Endothelial cell (in vitro differentiated cells): ENCODE results near the gene KRT6C. TPM values are rescaled to one million over a fixed set of nuclear protein-coding genes. Genes with fewer than 3 reads are reported as not detected.
"Not testable (repeated sequence)": the region's sequence is repeated elsewhere in the genome, so short reads cannot be mapped to it uniquely, and the experiment has no call there.

Experiments used
- DNase-seq: peaks from one replicate; pipeline ENCODE4 v3.0.0; 2021; ENCODE audit warnings: low spot score
- H3K27ac Mint-ChIP-seq: one replicate; pipeline ENCODE4 v1.8.0; 2021; ENCODE audit warnings: mixed read lengths, inconsistent platforms; ENCODE audit not compliant: unreplicated experiment
- H3K27me3 Mint-ChIP-seq: one replicate; pipeline ENCODE4 v1.8.0; 2021; ENCODE audit warnings: mild to moderate bottlenecking, moderate library complexity, mixed read lengths, inconsistent platforms; ENCODE audit not compliant: unreplicated experiment
- H3K36me3 Mint-ChIP-seq: one replicate; pipeline ENCODE4 v1.8.0; 2021; ENCODE audit warnings: mild to moderate bottlenecking, low read depth, mixed read lengths, inconsistent platforms; ENCODE audit not compliant: unreplicated experiment
- H3K4me1 Mint-ChIP-seq: one replicate; pipeline ENCODE4 v1.8.0; 2021; ENCODE audit warnings: mild to moderate bottlenecking, mixed read lengths, inconsistent platforms; ENCODE audit not compliant: unreplicated experiment
- H3K4me3 Mint-ChIP-seq: one replicate; pipeline ENCODE4 v1.8.0; 2021; ENCODE audit warnings: mild to moderate bottlenecking, mixed read lengths, inconsistent platforms; ENCODE audit not compliant: unreplicated experiment
- H3K9me3 Mint-ChIP-seq: one replicate; pipeline ENCODE4 v1.8.0; 2021; ENCODE audit warnings: mixed read lengths, inconsistent platforms; ENCODE audit not compliant: unreplicated experiment
- total RNA-seq: library from RNA; stranded (reverse); fragmentation: NEBNext Ultra II Directional; extraction: Animal tissue kit (Norgen Biotek cat#: 25700); gene quantifications from one replicate; pipeline ENCODE4 v1.2.1, GENCODE V29; 2021; ENCODE audit not compliant: unreplicated experiment
- TF ChIP-seq, protein P1 (sequence below): fragments of 200-600 bp; sonication (generic); IDR thresholded peaks from one replicate; pipeline ENCODE4 v1.5.0; 2021; ENCODE audit warnings: antibody characterized with exemption; ENCODE audit not compliant: unreplicated experiment

KRT6C gene
- total RNA-seq, 1 donor from 2014 or later: not detected

DNA sequence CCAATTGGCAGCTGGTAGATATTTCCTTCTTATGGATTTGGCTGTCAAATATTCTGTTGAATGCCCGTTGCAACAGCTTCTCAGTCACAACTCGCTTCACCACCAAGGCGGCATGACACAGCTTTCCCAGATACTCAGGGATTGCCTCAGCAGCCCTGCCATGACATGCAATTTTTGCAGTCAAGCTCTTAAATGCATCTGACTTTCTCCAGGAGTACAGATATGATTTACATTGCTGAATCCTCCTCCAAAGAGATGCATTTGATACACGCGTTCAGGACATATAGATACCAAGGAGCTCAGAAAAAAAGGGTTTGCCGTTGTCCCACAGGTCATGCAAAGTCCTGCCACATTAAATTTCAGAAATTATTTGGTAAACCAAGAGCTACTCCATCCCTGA is 40.1 kb upstream of the KRT6C start:
- TF ChIP-seq, protein P1, sequence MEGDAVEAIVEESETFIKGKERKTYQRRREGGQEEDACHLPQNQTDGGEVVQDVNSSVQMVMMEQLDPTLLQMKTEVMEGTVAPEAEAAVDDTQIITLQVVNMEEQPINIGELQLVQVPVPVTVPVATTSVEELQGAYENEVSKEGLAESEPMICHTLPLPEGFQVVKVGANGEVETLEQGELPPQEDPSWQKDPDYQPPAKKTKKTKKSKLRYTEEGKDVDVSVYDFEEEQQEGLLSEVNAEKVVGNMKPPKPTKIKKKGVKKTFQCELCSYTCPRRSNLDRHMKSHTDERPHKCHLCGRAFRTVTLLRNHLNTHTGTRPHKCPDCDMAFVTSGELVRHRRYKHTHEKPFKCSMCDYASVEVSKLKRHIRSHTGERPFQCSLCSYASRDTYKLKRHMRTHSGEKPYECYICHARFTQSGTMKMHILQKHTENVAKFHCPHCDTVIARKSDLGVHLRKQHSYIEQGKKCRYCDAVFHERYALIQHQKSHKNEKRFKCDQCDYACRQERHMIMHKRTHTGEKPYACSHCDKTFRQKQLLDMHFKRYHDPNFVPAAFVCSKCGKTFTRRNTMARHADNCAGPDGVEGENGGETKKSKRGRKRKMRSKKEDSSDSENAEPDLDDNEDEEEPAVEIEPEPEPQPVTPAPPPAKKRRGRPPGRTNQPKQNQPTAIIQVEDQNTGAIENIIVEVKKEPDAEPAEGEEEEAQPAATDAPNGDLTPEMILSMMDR: no peak
- H3K9me3 Mint-ChIP-seq: no peaks in the 10 kb centered on the region
- H3K4me1 Mint-ChIP-seq: no peaks in the 10 kb centered on the region
- H3K36me3 Mint-ChIP-seq: no peaks in the 10 kb centered on the region
- H3K4me3 Mint-ChIP-seq: no peak overlapping the region
- no peak overlapping the region for H3K27ac Mint-ChIP-seq
- H3K27me3 Mint-ChIP-seq: no peaks in the 10 kb centered on the region
- DNase-seq: no peak

DNA sequence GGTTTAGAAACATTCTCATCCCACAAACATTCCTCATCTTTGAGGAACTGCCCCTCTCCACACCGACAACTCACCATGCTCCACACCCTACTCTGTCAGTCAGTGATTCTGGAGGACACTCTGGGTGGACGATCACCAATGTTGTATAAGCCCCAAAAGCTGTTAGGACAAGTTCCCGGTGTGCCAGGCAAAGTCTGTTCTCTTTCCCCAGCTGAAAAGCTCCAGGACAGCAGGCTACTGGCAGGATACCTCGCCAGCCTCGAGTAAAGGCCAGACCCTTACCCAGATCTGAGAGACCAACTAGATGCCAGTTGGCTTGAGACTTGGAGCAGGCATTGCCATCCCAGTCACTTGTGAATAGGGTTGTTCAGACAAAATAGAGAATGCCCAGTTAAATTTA is 34.6 kb upstream of the KRT6C start:
- TF ChIP-seq, protein P1: no peak
- Mint-ChIP-seq H3K27me3 (no peaks in the 10 kb centered on the region), H3K4me1 (no peaks in the 10 kb centered on the region), H3K36me3 (no peaks in the 10 kb centered on the region), H3K27ac (no peak overlapping the region), H3K9me3 (no peaks in the 10 kb centered on the region), H3K4me3 (no peak overlapping the region)
- DNase-seq: no peak

DNA sequence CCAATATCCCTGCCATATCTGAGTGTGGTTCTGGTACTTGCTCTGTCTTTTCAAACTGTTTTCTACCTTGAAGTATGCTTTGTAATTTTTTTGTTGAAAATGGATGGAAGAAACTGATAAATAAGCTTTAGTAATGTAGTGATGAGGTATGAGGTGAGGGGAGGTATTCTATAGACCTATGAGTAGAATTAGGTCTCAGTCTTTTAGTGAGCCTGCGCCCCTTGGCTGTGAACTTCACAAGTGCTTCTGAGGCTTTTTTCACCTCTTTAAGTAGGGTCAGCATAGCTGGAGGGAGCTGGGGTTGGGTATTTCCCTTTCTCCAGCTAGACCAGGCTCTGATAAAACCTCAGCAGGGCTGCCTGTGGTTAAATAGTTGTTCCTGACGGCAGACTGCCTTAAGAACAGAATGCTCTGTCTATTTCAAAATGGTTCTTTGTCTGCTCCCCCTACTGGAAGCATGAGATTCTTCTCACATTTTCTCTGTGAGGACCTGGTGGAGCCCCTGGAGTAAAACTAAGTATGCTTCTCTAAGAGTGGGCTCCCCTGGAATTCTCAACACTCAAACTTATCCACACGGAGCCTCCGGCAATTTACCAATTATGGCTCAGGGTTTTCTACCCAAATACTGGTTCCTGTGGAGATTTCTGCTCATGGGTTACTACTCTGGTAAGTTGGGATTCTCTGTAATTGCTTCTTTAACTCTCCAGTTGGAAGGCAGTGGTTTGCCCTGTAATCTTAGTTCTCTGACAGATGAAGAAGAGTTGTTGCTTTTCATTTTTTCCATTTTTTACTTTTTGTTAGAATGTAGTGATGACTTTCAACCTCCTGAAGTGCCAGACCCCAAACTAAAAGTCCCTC is 33.5 kb upstream of the KRT6C start:
- TF ChIP-seq, protein P1: peak; percentile 63
- Mint-ChIP-seq H3K27me3 (no peaks in the 10 kb centered on the region), H3K27ac (no peak overlapping the region), H3K4me1 (no peaks in the 10 kb centered on the region), H3K36me3 (no peaks in the 10 kb centered on the region), H3K9me3 (no peaks in the 10 kb centered on the region), H3K4me3 (no peak overlapping the region)
- no peak for DNase-seq

DNA sequence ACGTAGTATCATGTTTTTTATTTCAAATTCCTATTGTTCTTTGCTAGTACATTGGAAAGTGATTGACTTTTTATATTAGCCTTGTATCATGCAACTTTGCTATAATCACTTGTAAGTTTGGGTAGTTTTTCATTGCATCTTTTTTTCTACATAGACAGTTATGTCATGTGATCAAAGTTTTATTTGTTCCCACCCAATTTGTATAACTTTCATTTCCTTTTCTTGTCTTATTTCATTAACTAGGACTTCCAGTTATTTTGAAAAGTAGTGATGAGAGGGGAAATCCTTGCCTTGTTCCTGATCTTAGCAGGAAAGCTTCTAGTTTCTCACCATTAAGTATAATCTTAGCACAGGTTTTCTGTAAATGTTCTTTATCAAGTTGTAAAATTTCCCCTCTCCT is 29.3 kb upstream of the KRT6C start:
- TF ChIP-seq, protein P1: no peak
- no peak overlapping the region for H3K27ac Mint-ChIP-seq
- no peaks in the 10 kb centered on the region for H3K9me3 Mint-ChIP-seq
- no peaks in the 10 kb centered on the region for H3K36me3 Mint-ChIP-seq
- H3K4me3 Mint-ChIP-seq: no peak overlapping the region
- H3K27me3 Mint-ChIP-seq: no peaks in the 10 kb centered on the region
- no peaks in the 10 kb centered on the region for H3K4me1 Mint-ChIP-seq
- no peak for DNase-seq

DNA sequence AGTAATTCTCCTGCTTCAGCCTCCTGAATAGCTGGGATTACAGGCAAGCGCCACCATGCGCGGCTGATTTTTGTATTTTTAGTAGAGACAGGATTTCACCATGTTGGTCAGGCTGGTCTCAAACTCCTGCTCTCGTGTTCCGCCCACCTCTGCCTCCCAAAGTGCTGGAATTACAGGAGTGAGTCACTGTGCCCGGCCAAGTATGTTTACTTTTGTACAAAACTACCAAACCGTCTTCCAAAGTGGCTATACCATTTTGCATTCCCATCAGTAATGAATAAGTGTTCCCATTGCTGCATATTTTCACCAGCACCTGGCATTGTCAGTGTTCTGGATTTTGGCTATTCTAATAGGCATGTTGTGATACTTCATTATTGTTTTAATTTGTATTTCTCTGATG is 27.9 kb upstream of the KRT6C start:
- Mint-ChIP-seq H3K27ac (no peak overlapping the region), H3K4me3 (no peak overlapping the region), H3K36me3 (no peaks in the 10 kb centered on the region), H3K27me3 (no peaks in the 10 kb centered on the region), H3K9me3 (no peaks in the 10 kb centered on the region), H3K4me1 (no peaks in the 10 kb centered on the region)
- TF ChIP-seq, protein P1: no peak
- no peak for DNase-seq

DNA sequence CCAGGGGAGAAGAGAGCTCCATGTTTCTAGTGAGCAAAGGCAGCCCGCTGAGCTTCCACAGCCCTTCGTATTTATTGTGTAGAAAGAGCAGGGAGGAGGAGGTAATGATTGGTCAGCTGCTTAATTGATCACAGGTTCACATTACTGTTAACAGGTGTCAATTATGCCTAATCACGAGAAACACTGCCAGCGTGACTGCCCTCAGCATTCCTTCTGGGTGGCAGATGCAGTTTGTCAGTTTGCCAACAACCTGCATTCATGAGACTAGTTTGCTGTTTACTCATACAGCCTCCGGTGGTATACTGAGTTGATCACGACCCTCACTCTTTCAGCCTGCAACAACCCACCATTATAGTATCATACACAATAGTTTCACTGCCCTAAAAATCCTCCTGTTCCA is 27.0 kb upstream of the KRT6C start:
- not testable (repeated sequence) for DNase-seq, H3K9me3 Mint-ChIP-seq, H3K27me3 Mint-ChIP-seq, H3K4me3 Mint-ChIP-seq, H3K4me1 Mint-ChIP-seq, H3K27ac Mint-ChIP-seq, H3K36me3 Mint-ChIP-seq
